ACC112 (cell line): Measurements from ENCODE around the gene UQCR10.

Experiments used
- H2AFZ ChIP-seq: fragments of 200-600 bp; sonication (generic); one replicate; pipeline ENCODE4 v1.6.0; 2017; ENCODE audit warnings: antibody characterized with exemption, low read length; ENCODE audit not compliant: unreplicated experiment
- H3K27ac ChIP-seq: fragments of 200-600 bp; sonication (generic); 2 replicates; pipeline ENCODE4 v1.5.1; 2014; ENCODE audit warnings: low read depth, mild to moderate bottlenecking, antibody characterized with exemption, low read length, moderate library complexity
- H3K27me3 ChIP-seq: fragments of 200-600 bp; sonication (generic); 2 replicates; pipeline ENCODE4 v1.6.1; 2014; ENCODE audit warnings: mild to moderate bottlenecking, antibody characterized with exemption, low read length, moderate library complexity, mixed read lengths; ENCODE audit not compliant: insufficient read depth
- H3K36me3 ChIP-seq: fragments of 200-600 bp; sonication (generic); 2 replicates; pipeline ENCODE4 v1.6.1; 2016; ENCODE audit warnings: mild to moderate bottlenecking, antibody characterized with exemption, low read length, moderate library complexity, mixed read lengths; ENCODE audit not compliant: insufficient read depth
- H3K4me1 ChIP-seq: fragments of 200-600 bp; sonication (generic); one replicate; pipeline ENCODE4 v1.6.1; 2016; ENCODE audit warnings: low read length, mixed read lengths; ENCODE audit not compliant: insufficient read depth, unreplicated experiment, control insufficient read depth
- H3K4me3 ChIP-seq: fragments of 200-600 bp; sonication (generic); 2 replicates; pipeline ENCODE4 v1.5.1; 2014; ENCODE audit warnings: mild to moderate bottlenecking, low read depth, low read length
- H3K79me2 ChIP-seq: fragments of 200-600 bp; sonication (generic); one replicate; pipeline ENCODE4 v1.6.0; 2016; ENCODE audit warnings: low read length; ENCODE audit not compliant: control insufficient read depth, unreplicated experiment, insufficient read depth

The UQCR10 gene

GRCh38 chr22:29767171-29768051 is at the start of gene UQCR10:
UQCR10 (plus strand) TSS chr22:29767369; CDS start chr22:29767399, 30 bp downstream.
- no peaks in the 10 kb centered on the region for H3K27me3 ChIP-seq
- H2AFZ ChIP-seq = peak within 1 kb of the TSS; percentile 90
- no peaks in the 10 kb centered on the region for H3K36me3 ChIP-seq
- peak within 1 kb of the TSS; percentile 97 for H3K4me3 ChIP-seq
- peaks cover 26% of the 10 kb centered on the region for H3K79me2 ChIP-seq
- peak within 1 kb of the TSS; percentile 83 for H3K27ac ChIP-seq
- no peaks in the 10 kb centered on the region for H3K4me1 ChIP-seq

- no peak overlapping the region for H3K27ac ChIP-seq
- peaks cover 14% of the 10 kb centered on the region for H3K27me3 ChIP-seq
- no peaks in the 10 kb centered on the region for H3K36me3 ChIP-seq
- no peak overlapping the region for H3K4me3 ChIP-seq
- no peak overlapping the region for H2AFZ ChIP-seq
- H3K79me2 ChIP-seq = no peaks in the 10 kb centered on the region
- no peaks in the 10 kb centered on the region for H3K4me1 ChIP-seq
These were observed 49.4 kb upstream of the UQCR10 start for GRCh38 chr22:29717789-29718188.

- Histone ChIP-seq H3K79me2 (no peaks in the 10 kb centered on the region), H3K27me3 (peaks cover 14% of the 10 kb centered on the region), H3K27ac (no peak overlapping the region), H3K4me1 (no peaks in the 10 kb centered on the region), H2AFZ (no peak overlapping the region), H3K4me3 (no peak overlapping the region), H3K36me3 (no peaks in the 10 kb centered on the region)
These were observed 47.9 kb upstream of the UQCR10 start for GRCh38 chr22:29718949-29719898.

GRCh38 chr22:29719899-29720645 is 47.1 kb upstream of the UQCR10 start, which contains the start of gene CABP7:
CABP7 (plus strand) TSS chr22:29720003; CDS start chr22:29720425, 422 bp downstream.
- Histone ChIP-seq H3K27me3 (peaks cover 14% of the 10 kb centered on the region), H3K79me2 (no peaks in the 10 kb centered on the region), H3K4me1 (no peaks in the 10 kb centered on the region), H3K4me3 (no peak within 1 kb of the TSS), H3K36me3 (no peaks in the 10 kb centered on the region), H3K27ac (no peak within 1 kb of the TSS), H2AFZ (no peak within 1 kb of the TSS)

GRCh38 chr22:29720811-29721323 is 46.3 kb upstream of the UQCR10 start:
- H3K27me3 ChIP-seq = peaks cover 14% of the 10 kb centered on the region
- no peaks in the 10 kb centered on the region for H3K4me1 ChIP-seq
- H2AFZ ChIP-seq = no peak overlapping the region
- no peak overlapping the region for H3K4me3 ChIP-seq
- no peak overlapping the region for H3K27ac ChIP-seq
- H3K36me3 ChIP-seq = no peaks in the 10 kb centered on the region
- H3K79me2 ChIP-seq = no peaks in the 10 kb centered on the region

GRCh38 chr22:29722151-29722550 is 45.0 kb upstream of the UQCR10 start:
- Histone ChIP-seq H2AFZ (no peak overlapping the region), H3K27me3 (peaks cover 14% of the 10 kb centered on the region)

GRCh38 chr22:29722587-29722986 is 44.6 kb upstream of the UQCR10 start:
- no peaks in the 10 kb centered on the region for H3K79me2 ChIP-seq
- H2AFZ ChIP-seq = no peak overlapping the region
- H3K27me3 ChIP-seq = peaks cover 14% of the 10 kb centered on the region
- no peak overlapping the region for H3K27ac ChIP-seq
- H3K4me1 ChIP-seq = no peaks in the 10 kb centered on the region
- no peak overlapping the region for H3K4me3 ChIP-seq
- no peaks in the 10 kb centered on the region for H3K36me3 ChIP-seq

More at GRCh38 chr22:29722151-29722550, 45.0 kb upstream of the UQCR10 start:
- H3K79me2 ChIP-seq = no peaks in the 10 kb centered on the region
- no peaks in the 10 kb centered on the region for H3K36me3 ChIP-seq
- no peaks in the 10 kb centered on the region for H3K4me1 ChIP-seq
- H3K27ac ChIP-seq = no peak overlapping the region
- H3K4me3 ChIP-seq = no peak overlapping the region

GRCh38 chr22:29723766-29724165 is 43.4 kb upstream of the UQCR10 start:
- Histone ChIP-seq H3K79me2 (no peaks in the 10 kb centered on the region), H3K27ac (no peak overlapping the region), H3K4me3 (no peak overlapping the region), H3K27me3 (peaks cover 12% of the 10 kb centered on the region), H3K36me3 (no peaks in the 10 kb centered on the region), H3K4me1 (no peaks in the 10 kb centered on the region), H2AFZ (no peak overlapping the region)

- Histone ChIP-seq H3K27ac (no peak overlapping the region), H3K4me1 (no peaks in the 10 kb centered on the region), H3K79me2 (no peaks in the 10 kb centered on the region), H3K36me3 (no peaks in the 10 kb centered on the region), H3K4me3 (no peak overlapping the region), H3K27me3 (0 out of 2 replicates have a peak, but pooled peaks cover 3% of the 10 kb centered on the region), H2AFZ (no peak overlapping the region)
These were observed 42.3 kb upstream of the UQCR10 start for GRCh38 chr22:29724843-29725242.

- H3K27me3 ChIP-seq = no peaks in the 10 kb centered on the region
- H3K79me2 ChIP-seq = no peaks in the 10 kb centered on the region
- H3K4me3 ChIP-seq = no peak overlapping the region
- no peak overlapping the region for H3K27ac ChIP-seq
- no peak overlapping the region for H2AFZ ChIP-seq
- no peaks in the 10 kb centered on the region for H3K36me3 ChIP-seq
- no peaks in the 10 kb centered on the region for H3K4me1 ChIP-seq
These were observed 41.1 kb upstream of the UQCR10 start for GRCh38 chr22:29726106-29726505.
